Activated CD4-positive, alpha-beta T cell treated with anti-CD3 and anti-CD28 coated beads for 48 hours (primary cell): Measurements from ENCODE around the gene PCNX3.
"Not testable (repeated sequence)": the region's sequence is repeated elsewhere in the genome, so short reads cannot be mapped to it uniquely, and the experiment has no call there.

Experiments used
- DNase-seq: peaks from one replicate; pipeline ENCODE4 v3.0.0-alpha.2; 2020

Gene PCNX3

GRCh38 chr11:65658174-65659021 lies 42.8 kb downstream of the PCNX3 start:
- DNase-seq: no peak

GRCh38 chr11:65660038-65660437 lies 44.5 kb downstream of the PCNX3 start:
- DNase-seq: no peak

GRCh38 chr11:65660908-65661307 lies 45.3 kb downstream of the PCNX3 start:
- not testable (repeated sequence) for DNase-seq

- no peak for DNase-seq
Observed at GRCh38 chr11:65661599-65662246, 46.1 kb downstream of the PCNX3 start.

- DNase-seq: no peak
Observed at GRCh38 chr11:65662247-65662798, 46.7 kb downstream of the PCNX3 start.

GRCh38 chr11:65662799-65663638 lies 47.4 kb downstream of the PCNX3 start, which contains the start of gene RELA:
Gene RELA, minus strand, starts transcription at chr11:65662916. Its CDS starts 84 bp downstream, at chr11:65662832.
- DNase-seq: peak; percentile 93

GRCh38 chr11:65663639-65664200 lies 48.1 kb downstream of the PCNX3 start:
- DNase-seq: peak; percentile 68

- DNase-seq: no peak
Observed at GRCh38 chr11:65672180-65672860, 56.7 kb downstream of the PCNX3 start.

- DNase-seq: no peak
Observed at GRCh38 chr11:65672982-65673381, 57.4 kb downstream of the PCNX3 start.

GRCh38 chr11:65680192-65680743 lies 64.7 kb downstream of the PCNX3 start:
- no peak for DNase-seq

GRCh38 chr11:65683480-65683879 lies 67.9 kb downstream of the PCNX3 start:
- DNase-seq: not testable (repeated sequence)

GRCh38 chr11:65685981-65686380 lies 70.4 kb downstream of the PCNX3 start:
- no peak for DNase-seq
